H9 (cell line): Measurements from ENCODE around the gene SPC24. TPM values are rescaled to one million over a fixed set of nuclear protein-coding genes. Genes with fewer than 3 reads are reported as not detected.

Source experiments
- DNase-seq: peaks from one replicate; pipeline ENCODE4 v3.0.0-alpha.2; 2017
- H2AFZ ChIP-seq: one replicate; pipeline ENCODE4 v1.6.1; 2013; ENCODE audit warnings: mild to moderate bottlenecking, low read length, control low read depth, moderate library complexity
- H2AK5ac ChIP-seq: 2 replicates; pipeline ENCODE4 v1.6.1; 2013; ENCODE audit warnings: low read length, control low read depth, mixed read lengths; ENCODE audit not compliant: insufficient read length
- H2BK120ac ChIP-seq: one replicate; pipeline ENCODE4 v1.6.1; 2013; ENCODE audit warnings: low read depth, mild to moderate bottlenecking, low read length, control low read depth, inconsistent platforms; ENCODE audit not compliant: poor library complexity, severe bottlenecking
- H2BK12ac ChIP-seq: 2 replicates; pipeline ENCODE4 v1.6.1; 2013; ENCODE audit warnings: low read length, control low read depth, mixed read lengths, low read depth; ENCODE audit not compliant: insufficient read length
- H2BK15ac ChIP-seq: 2 replicates; pipeline ENCODE4 v1.6.1; 2013; ENCODE audit warnings: low read depth, low read length, control low read depth
- H2BK20ac ChIP-seq: one replicate; pipeline ENCODE4 v1.6.1; 2013; ENCODE audit warnings: low read depth, mild to moderate bottlenecking, low read length, control low read depth, inconsistent platforms; ENCODE audit not compliant: poor library complexity, severe bottlenecking
- H2BK5ac ChIP-seq: 2 replicates; pipeline ENCODE4 v1.6.1; 2013; ENCODE audit warnings: low read length, control low read depth, mixed read lengths; ENCODE audit not compliant: insufficient read length
- H3K14ac ChIP-seq: 2 replicates; pipeline ENCODE4 v1.6.1; 2013; ENCODE audit warnings: low read length, control low read depth; ENCODE audit not compliant: insufficient read depth
- H3K18ac ChIP-seq: 2 replicates; pipeline ENCODE4 v1.6.1; 2013; ENCODE audit warnings: low read depth, mild to moderate bottlenecking, mixed read lengths, low read length, control low read depth; ENCODE audit not compliant: insufficient read length
- H3K23ac ChIP-seq: 2 replicates; pipeline ENCODE4 v1.6.1; 2013; ENCODE audit warnings: low read length, control low read depth, mixed read lengths, low read depth; ENCODE audit not compliant: insufficient read length
- H3K23me2 ChIP-seq: 2 replicates; pipeline ENCODE4 v1.6.1; 2013; ENCODE audit warnings: low read depth, mild to moderate bottlenecking, mixed read lengths, low read length, control low read depth; ENCODE audit not compliant: insufficient read length, poor library complexity, severe bottlenecking
- H3K27ac ChIP-seq: 2 replicates; pipeline ENCODE4 v1.5.1; 2013; ENCODE audit warnings: low read length, control low read depth, mixed read lengths, low read depth; ENCODE audit not compliant: insufficient read length
- H3K27me3 ChIP-seq: 2 replicates; pipeline ENCODE4 v1.6.1; 2013; ENCODE audit warnings: low read length, control low read depth, inconsistent platforms; ENCODE audit not compliant: insufficient read depth
- H3K4ac ChIP-seq: 2 replicates; pipeline ENCODE4 v1.6.1; 2013; ENCODE audit warnings: low read depth, mild to moderate bottlenecking, control low read depth, inconsistent platforms, low read length, moderate library complexity
- H3K4me1 ChIP-seq: 2 replicates; pipeline ENCODE4 v1.6.1; 2013; ENCODE audit warnings: low read length, control low read depth, inconsistent platforms; ENCODE audit not compliant: insufficient read depth
- H3K4me2 ChIP-seq: 2 replicates; pipeline ENCODE4 v1.6.1; 2013; ENCODE audit warnings: low read length, control low read depth, mixed read lengths; ENCODE audit not compliant: insufficient read length, insufficient read depth
- H3K56ac ChIP-seq: 2 replicates; pipeline ENCODE4 v1.6.1; 2013; ENCODE audit warnings: low read depth, mild to moderate bottlenecking, mixed read lengths, low read length, control low read depth; ENCODE audit not compliant: insufficient read length
- H3K79me1 ChIP-seq: 2 replicates; pipeline ENCODE4 v1.6.1; 2013; ENCODE audit warnings: low read depth, mild to moderate bottlenecking, moderate library complexity, low read length, control low read depth, inconsistent platforms; ENCODE audit not compliant: insufficient read depth, poor library complexity, severe bottlenecking
- H3K79me2 ChIP-seq: 2 replicates; pipeline ENCODE4 v1.6.1; 2013; ENCODE audit warnings: low read length, control low read depth, inconsistent platforms; ENCODE audit not compliant: insufficient read depth
- H3K9ac ChIP-seq: 2 replicates; pipeline ENCODE4 v1.6.1; 2013; ENCODE audit warnings: low read length, control low read depth, mixed read lengths; ENCODE audit not compliant: insufficient read length; ENCODE audit errors: extremely low read depth
- H3K9me3 ChIP-seq: one replicate; pipeline ENCODE4 v1.6.1; 2013; ENCODE audit warnings: low read depth, low read length, inconsistent platforms; ENCODE audit not compliant: control insufficient read depth
- H3T11ph ChIP-seq: one replicate; pipeline ENCODE4 v1.6.1; 2013; ENCODE audit warnings: mild to moderate bottlenecking, low read length, control low read depth, inconsistent platforms
- H4K20me1 ChIP-seq: one replicate; pipeline ENCODE4 v1.6.1; 2013; ENCODE audit not compliant: control insufficient read depth, insufficient read length, insufficient read depth
- H4K5ac ChIP-seq: 2 replicates; pipeline ENCODE4 v1.6.1; 2013; ENCODE audit warnings: low read depth, mild to moderate bottlenecking, mixed read lengths, low read length, control low read depth; ENCODE audit not compliant: insufficient read length
- H4K8ac ChIP-seq: replicated peaks from 2 replicates; pipeline ENCODE4 v1.6.1; 2013; ENCODE audit warnings: low read length, control low read depth, mixed read lengths, low read depth; ENCODE audit not compliant: insufficient read length
- H4K91ac ChIP-seq: 2 replicates; pipeline ENCODE4 v1.6.1; 2013; ENCODE audit warnings: low read depth, mild to moderate bottlenecking, moderate library complexity, mixed read lengths, low read length, control low read depth; ENCODE audit not compliant: insufficient read length
- H3K27ac Mint-ChIP-seq, 3 experiments: 2 replicates in 2 of 3; 3 replicates in 1 of 3; pipeline ENCODE4 v1.8.0; 2020 to 2021; ENCODE audit warnings: mixed read lengths in 3 of 3, mild to moderate bottlenecking in 1 of 3, moderate library complexity in 1 of 3
- H3K27me3 Mint-ChIP-seq: 2 replicates; pipeline ENCODE4 v1.8.0; 2021; ENCODE audit warnings: low read depth, mild to moderate bottlenecking, moderate library complexity, mixed read lengths
- H3K36me3 Mint-ChIP-seq, 3 experiments: 2 replicates in 2 of 3; 3 replicates in 1 of 3; pipeline ENCODE4 v1.8.0; 2020 to 2021; ENCODE audit warnings: low read depth in 3 of 3, mixed read lengths in 3 of 3; ENCODE audit not compliant: insufficient read depth in 1 of 3
- H3K4me1 Mint-ChIP-seq, 2 experiments: 2 replicates each; pipeline ENCODE4 v1.8.0; 2020; ENCODE audit warnings: mixed read lengths in 2 of 2
- H3K4me3 Mint-ChIP-seq, 2 experiments: 2 replicates in 1 of 2; 3 replicates in 1 of 2; pipeline ENCODE4 v1.8.0; 2020 to 2021; ENCODE audit warnings: mild to moderate bottlenecking in 2 of 2, mixed read lengths in 2 of 2, moderate library complexity in 1 of 2
- H3K9me3 Mint-ChIP-seq, 2 experiments: 2 replicates in 1 of 2; 3 replicates in 1 of 2; pipeline ENCODE4 v1.8.0; 2020; ENCODE audit warnings: mild to moderate bottlenecking in 2 of 2, mixed read lengths in 2 of 2, moderate library complexity in 1 of 2
- CTCF ChIP-seq: fragments of 200-600 bp; sonication (generic); conservative IDR thresholded peaks from 3 replicates; pipeline ENCODE4 v1.8.0; 2021; ENCODE audit warnings: antibody characterized with exemption, mild to moderate bottlenecking
- WGBS: extraction: QIAGEN DNeasy Blood & Tissue Kit; methylation state at CpG from one replicate; pipeline ENCODE4 v1.1.7; 2013; ENCODE audit warnings: missing lambda C conversion rate, low lambda C conversion rate, mixed read lengths; ENCODE audit not compliant: insufficient read length; ENCODE audit errors: extremely low coverage; 5-methylcytosine and 5-hydroxymethylcytosine counted together
- total RNA-seq: library from RNA; stranded (reverse); gene quantifications from 2 replicates; pipeline ENCODE4 v1.2.1, GENCODE V29; 2021

Gene SPC24
- total RNA-seq, 1 experiment from 2014 or later: 51.5 TPM

GRCh38 chr19:11166281-11167142 is 10.9 kb upstream of the SPC24 start:
- no peaks in the 10 kb centered on the region for H3K4me1 Mint-ChIP-seq
- Histone ChIP-seq H2AK5ac (no peak overlapping the region), H3K23me2 (no peaks in the 10 kb centered on the region), H3K4me2 (no peak overlapping the region), H3K79me1 (no peaks in the 10 kb centered on the region), H2AFZ (no peak overlapping the region), H3K27ac (no peak overlapping the region), H3K56ac (no peak overlapping the region), H4K8ac (no peak overlapping the region), H4K91ac (no peak overlapping the region), H4K5ac (no peak overlapping the region), H2BK20ac (no peak overlapping the region), H2BK5ac (no peak overlapping the region), H4K20me1 (no peaks in the 10 kb centered on the region), H3K18ac (no peak overlapping the region), H3K23ac (no peak overlapping the region), H2BK15ac (no peak overlapping the region), H3K4ac (no peak overlapping the region), H3K14ac (no peak overlapping the region; the same call in 1 of the 2 replicates), H3K79me2 (no peaks in the 10 kb centered on the region), H3T11ph (no peak overlapping the region), H3K4me1 (no peaks in the 10 kb centered on the region), H2BK12ac (no peak overlapping the region), H3K9me3 (no peaks in the 10 kb centered on the region), H2BK120ac (no peak overlapping the region), H3K27me3 (no peaks in the 10 kb centered on the region), H3K9ac (no peak overlapping the region)
- no peak for TF ChIP-seq CTCF
- H3K27me3 Mint-ChIP-seq: no peaks in the 10 kb centered on the region
- WGBS: no CpG with 5 or more reads among the region's 26 CpGs
- H3K36me3 Mint-ChIP-seq: peaks cover 12 to 41% (median 36%) of the 10 kb centered on the region in 3 experiments
- no peaks in the 10 kb centered on the region for H3K9me3 Mint-ChIP-seq
- peak overlapping the region in 2 of 3 experiments; percentile 32 to 61; a peak in 3 of 7 replicates for H3K27ac Mint-ChIP-seq
- DNase-seq: no peak
- no peak overlapping the region; a peak in 1 of 5 replicates for H3K4me3 Mint-ChIP-seq
